ENCODE data around the gene PHLDA3.

DNA sequence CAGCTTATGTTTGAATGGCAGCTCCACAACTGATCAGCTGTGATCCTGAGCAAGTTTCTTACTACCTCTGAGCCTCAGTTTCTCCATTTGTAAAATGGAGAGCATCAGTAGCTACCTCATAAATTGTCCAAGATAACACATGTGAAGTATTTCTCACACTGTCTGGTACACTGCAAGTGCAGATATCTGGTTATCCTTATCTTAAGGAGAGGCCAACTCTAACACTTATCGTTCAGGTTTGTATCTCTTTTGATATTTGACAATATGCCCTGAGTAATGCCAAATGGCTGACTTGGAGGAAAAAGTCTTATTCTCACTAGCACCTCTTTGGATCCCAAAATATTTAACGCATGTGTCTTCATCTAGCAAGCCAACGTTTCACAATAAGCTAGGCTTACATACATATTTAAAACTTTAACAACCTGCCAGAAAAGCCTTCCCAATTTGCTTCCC is 35.2 kb upstream of the PHLDA3 start:
- TF ChIP-seq, protein P1, sequence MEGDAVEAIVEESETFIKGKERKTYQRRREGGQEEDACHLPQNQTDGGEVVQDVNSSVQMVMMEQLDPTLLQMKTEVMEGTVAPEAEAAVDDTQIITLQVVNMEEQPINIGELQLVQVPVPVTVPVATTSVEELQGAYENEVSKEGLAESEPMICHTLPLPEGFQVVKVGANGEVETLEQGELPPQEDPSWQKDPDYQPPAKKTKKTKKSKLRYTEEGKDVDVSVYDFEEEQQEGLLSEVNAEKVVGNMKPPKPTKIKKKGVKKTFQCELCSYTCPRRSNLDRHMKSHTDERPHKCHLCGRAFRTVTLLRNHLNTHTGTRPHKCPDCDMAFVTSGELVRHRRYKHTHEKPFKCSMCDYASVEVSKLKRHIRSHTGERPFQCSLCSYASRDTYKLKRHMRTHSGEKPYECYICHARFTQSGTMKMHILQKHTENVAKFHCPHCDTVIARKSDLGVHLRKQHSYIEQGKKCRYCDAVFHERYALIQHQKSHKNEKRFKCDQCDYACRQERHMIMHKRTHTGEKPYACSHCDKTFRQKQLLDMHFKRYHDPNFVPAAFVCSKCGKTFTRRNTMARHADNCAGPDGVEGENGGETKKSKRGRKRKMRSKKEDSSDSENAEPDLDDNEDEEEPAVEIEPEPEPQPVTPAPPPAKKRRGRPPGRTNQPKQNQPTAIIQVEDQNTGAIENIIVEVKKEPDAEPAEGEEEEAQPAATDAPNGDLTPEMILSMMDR (IDR thresholded peaks at IDR 0.05 in 4 of 5, conservative IDR thresholded peaks at IDR 0.05 in 1 of 5), result no peak
- no peak for TF ChIP-seq POLR2A (IDR thresholded peaks at IDR 0.05)
